ENCODE data around the gene DVL2. TPM values are rescaled to one million over a fixed set of nuclear protein-coding genes. Genes with fewer than 3 reads are reported as not detected.

DVL2 gene
- polyA plus RNA-seq, 1 donor from 2014 or later: 41.1 TPM

GRCh38 chr17:7253082-7253481 lies 18.8 kb upstream of the DVL2 start:
- no peak overlapping the region for H2AFZ ChIP-seq (ENCODE audit: low read depth, low read length)
- H3K4me3 ChIP-seq (ENCODE audit: low read length): peak overlapping the region; percentile 70
- TF ChIP-seq CTCF (IDR thresholded peaks at IDR 0.05; ENCODE audit: poor library complexity, severe bottlenecking): no peak
- TF ChIP-seq MXI1 (conservative IDR thresholded peaks at IDR 0.05; ENCODE audit: poor library complexity, severe bottlenecking): no peak
- no peak for TF ChIP-seq EP300 (conservative IDR thresholded peaks at IDR 0.05; ENCODE audit: poor library complexity, severe bottlenecking)
- no peak for TF ChIP-seq RAD21 (conservative IDR thresholded peaks at IDR 0.05)
- no peak for TF ChIP-seq POLR2AphosphoS5 (IDR thresholded peaks at IDR 0.05)
- TF ChIP-seq EZH2 (IDR thresholded peaks at IDR 0.05; ENCODE audit: borderline replicate concordance, insufficient read depth, low read length, poor library complexity, severe bottlenecking): no peak
- TF ChIP-seq REST (IDR thresholded peaks at IDR 0.05; ENCODE audit: borderline replicate concordance): no peak
- TF ChIP-seq SMC3 (conservative IDR thresholded peaks at IDR 0.05; ENCODE audit: poor library complexity): no peak
- no peak for TF ChIP-seq TAF1 (IDR thresholded peaks at IDR 0.05; ENCODE audit: low read depth)
- no peaks in the 10 kb centered on the region for H3K27me3 ChIP-seq (ENCODE audit: insufficient read depth, low read depth, low read length)
- H3K79me2 ChIP-seq (replicated peaks; ENCODE audit: insufficient read depth, low read length): peaks cover 44% of the 10 kb centered on the region
- H3K27ac ChIP-seq (ENCODE audit: low read length): peak overlapping the region; percentile 97
- H3F3A ChIP-seq (ENCODE audit: insufficient read depth, low read length, poor library complexity, severe bottlenecking): no peaks in the 10 kb centered on the region
- H3K9ac ChIP-seq (ENCODE audit: low read length): peak overlapping the region; percentile 88
- no peaks in the 10 kb centered on the region for H3K9me3 ChIP-seq (ENCODE audit: low read length)
- no peaks in the 10 kb centered on the region for H3K36me3 ChIP-seq (ENCODE audit: insufficient read depth, low read length)
- peak overlapping the region; percentile 95 for H3K4me2 ChIP-seq (ENCODE audit: low read length)
- H4K20me1 ChIP-seq (ENCODE audit: insufficient read depth): no peaks in the 10 kb centered on the region
- H3K9me2 ChIP-seq (ENCODE audit: insufficient read depth, low read length): no peaks in the 10 kb centered on the region

- H2AFZ ChIP-seq (ENCODE audit: low read depth, low read length): peak within 1 kb of the TSS; percentile 62
These were observed 18.1 kb upstream of the DVL2 start, which contains the start of gene ELP5 for GRCh38 chr17:7252176-7253043. TSS of gene ELP5 (plus strand) at chr17:7252215. CDS start at chr17:7252551, 336 bp downstream.

More at GRCh38 chr17:7252176-7253043, 18.1 kb upstream of the DVL2 start, which contains the start of gene ELP5:
- Histone ChIP-seq H4K20me1 (ENCODE audit: insufficient read depth) (no peaks in the 10 kb centered on the region), H3K9ac (ENCODE audit: low read length) (peak within 1 kb of the TSS; percentile 88), H3F3A (ENCODE audit: insufficient read depth, low read length, poor library complexity, severe bottlenecking) (no peaks in the 10 kb centered on the region), H3K4me3 (ENCODE audit: low read length) (peak within 1 kb of the TSS; percentile 70), H3K27ac (ENCODE audit: low read length) (peak within 1 kb of the TSS; percentile 97), H3K36me3 (ENCODE audit: insufficient read depth, low read length) (no peaks in the 10 kb centered on the region), H3K27me3 (ENCODE audit: insufficient read depth, low read depth, low read length) (no peaks in the 10 kb centered on the region), H3K79me2 (replicated peaks; ENCODE audit: insufficient read depth, low read length) (peaks cover 50% of the 10 kb centered on the region), H3K9me3 (ENCODE audit: low read length) (no peaks in the 10 kb centered on the region), H3K9me2 (ENCODE audit: insufficient read depth, low read length) (no peaks in the 10 kb centered on the region), H3K4me2 (ENCODE audit: low read length) (peak within 1 kb of the TSS; percentile 95)
- peak; percentile 65 for TF ChIP-seq EP300 (conservative IDR thresholded peaks at IDR 0.05; ENCODE audit: poor library complexity, severe bottlenecking)
- peak; percentile 85 for TF ChIP-seq REST (IDR thresholded peaks at IDR 0.05; ENCODE audit: borderline replicate concordance)
- TF ChIP-seq EZH2 (IDR thresholded peaks at IDR 0.05; ENCODE audit: borderline replicate concordance, insufficient read depth, low read length, poor library complexity, severe bottlenecking): no peak
- peak; percentile 87 for TF ChIP-seq POLR2AphosphoS5 (IDR thresholded peaks at IDR 0.05)
- TF ChIP-seq CTCF (IDR thresholded peaks at IDR 0.05; ENCODE audit: poor library complexity, severe bottlenecking): peak; percentile 65
- TF ChIP-seq TAF1 (IDR thresholded peaks at IDR 0.05; ENCODE audit: low read depth): peak; percentile 88
- TF ChIP-seq RAD21 (conservative IDR thresholded peaks at IDR 0.05): peak; percentile 45
- peak; percentile 68 for TF ChIP-seq MXI1 (conservative IDR thresholded peaks at IDR 0.05; ENCODE audit: poor library complexity, severe bottlenecking)
- peak; percentile 63 for TF ChIP-seq SMC3 (conservative IDR thresholded peaks at IDR 0.05; ENCODE audit: poor library complexity)
